Skin of body (tissue), 2 donors: Measurements from ENCODE around the gene RAD51C. TPM values are rescaled to one million over a fixed set of nuclear protein-coding genes. Genes with fewer than 3 reads are reported as not detected.

Experiments used
- small RNA-seq: library from RNA; depleted of rRNA; stranded (forward); fragments of <200 nt; gene quantifications from one replicate; pipeline ENCODE3, GENCODE V24; 2014; ENCODE audit warnings: low replicate concordance
- total RNA-seq: library from RNA; depleted of rRNA; stranded (reverse); fragments of >200 nt; gene quantifications from one replicate; pipeline ENCODE4 v1.2.3, GENCODE V29; 2014

The RAD51C gene
- total RNA-seq, 1 donor from 2014 or later: 22.4 TPM

Small RNA genes lying within 50 kb of the gene (small RNA-seq; reads per million reads assigned to genes)
- gene AC011195.1: not detected
- not detected for gene AC025521.1
- gene RF00017: not detected
- 0.28 reads per million, percentile 26 among the genes with 10 or more reads in this experiment for gene RNU1-108P
- gene RNU1-52P: not detected
- gene RNU1-85P: 0.28 reads per million, percentile 26 among the genes with 10 or more reads in this experiment

Other genes with a start within 250 kb of the RAD51C start
- under 0.01 TPM for gene HSF5, start 204.2 kb upstream of the RAD51C start, total RNA-seq
- 29.4 TPM for gene MTMR4, start 178.0 kb upstream of the RAD51C start, total RNA-seq
- 0.10 TPM for gene TEX14, start 557 bp upstream of the RAD51C start, total RNA-seq
- 0.89 TPM for gene PPM1E, start 63.3 kb downstream of the RAD51C start, total RNA-seq